ENCODE data around the gene FFAR4.

The FFAR4 gene

GRCh38 chr10:93601146-93601773 lies 34.8 kb downstream of the FFAR4 start, which contains the start of gene RBP4:
Gene RBP4, minus strand, starts transcription at chr10:93601235. Its CDS starts 207 bp downstream, at chr10:93601028.
- no peak for DNase-seq

- no peak for DNase-seq
Measured at GRCh38 chr10:93601774-93602162, 35.3 kb downstream of the FFAR4 start.

GRCh38 chr10:93603023-93603422 lies 36.6 kb downstream of the FFAR4 start:
- DNase-seq, result no peak

- no peak for DNase-seq
Measured at GRCh38 chr10:93604146-93604545, 37.7 kb downstream of the FFAR4 start.

- DNase-seq, result no peak
Measured at GRCh38 chr10:93608421-93608820, 42.0 kb downstream of the FFAR4 start.

- DNase-seq, result no peak
Measured at GRCh38 chr10:93612311-93612710, 45.8 kb downstream of the FFAR4 start, which contains the start of gene PDE6C. Gene PDE6C, plus strand, starts transcription at chr10:93612537. Its CDS starts 189 bp downstream, at chr10:93612726.

GRCh38 chr10:93613126-93613525 lies 46.7 kb downstream of the FFAR4 start:
- DNase-seq, result no peak

GRCh38 chr10:93614101-93614825 lies 47.8 kb downstream of the FFAR4 start:
- DNase-seq, result no peak

GRCh38 chr10:93615576-93616235 lies 49.2 kb downstream of the FFAR4 start:
- DNase-seq, result peak; percentile 35 to 43

- no peak for DNase-seq
Measured at GRCh38 chr10:93620925-93621324, 54.5 kb downstream of the FFAR4 start.

- DNase-seq, result no peak
Measured at GRCh38 chr10:93622942-93623341, 56.5 kb downstream of the FFAR4 start.

- DNase-seq, result no peak
Measured at GRCh38 chr10:93628858-93629257, 62.4 kb downstream of the FFAR4 start.

GRCh38 chr10:93629647-93630305 lies 63.3 kb downstream of the FFAR4 start:
- no peak for DNase-seq

- DNase-seq, result no peak
Measured at GRCh38 chr10:93630625-93631557, 64.4 kb downstream of the FFAR4 start.
